ENCODE data around the gene ITGB7.

ITGB7 gene

DNA sequence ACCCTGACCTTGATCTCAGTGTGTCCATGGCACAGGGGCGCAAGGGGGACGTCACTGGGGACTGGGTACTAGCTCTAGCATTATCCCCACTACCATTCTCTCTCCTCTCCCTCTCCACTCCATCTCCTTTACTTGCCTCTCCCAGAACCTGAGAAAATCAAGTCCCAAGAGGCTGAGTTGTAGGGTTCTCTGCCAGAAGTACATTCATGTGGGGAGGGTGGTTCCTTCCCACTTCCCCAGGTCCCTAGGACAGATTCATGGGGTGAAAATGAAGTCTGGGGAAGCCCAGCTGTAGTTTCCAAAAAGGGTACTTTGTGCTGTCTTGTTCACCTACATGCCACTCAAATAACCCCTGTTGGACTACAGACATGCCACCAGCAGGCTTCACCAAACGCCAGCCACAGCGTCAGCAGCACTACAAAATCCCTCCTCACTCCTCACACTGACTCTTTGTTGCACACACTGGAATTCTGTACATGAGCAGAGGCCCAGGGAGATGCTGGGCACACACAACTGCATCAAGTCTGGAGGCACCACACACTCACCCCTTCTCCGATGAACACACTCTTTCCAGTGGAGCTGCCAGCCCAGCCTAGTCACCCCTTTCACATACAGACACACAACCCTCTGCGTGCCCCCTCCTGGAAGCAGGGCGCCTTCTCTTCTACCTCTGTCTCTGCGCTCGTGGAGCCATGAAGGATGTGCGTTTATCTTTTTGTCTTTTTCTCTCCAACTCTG lies 18.0 kb upstream of the ITGB7 start:
- TF ChIP-seq PAX5 (IDR thresholded peaks at IDR 0.05; ENCODE audit: insufficient read depth, low read length, severe bottlenecking): no peak
- no peak for DNase-seq (ENCODE audit: insufficient read length, low spot score)
- no peak for FAIRE-seq

DNA sequence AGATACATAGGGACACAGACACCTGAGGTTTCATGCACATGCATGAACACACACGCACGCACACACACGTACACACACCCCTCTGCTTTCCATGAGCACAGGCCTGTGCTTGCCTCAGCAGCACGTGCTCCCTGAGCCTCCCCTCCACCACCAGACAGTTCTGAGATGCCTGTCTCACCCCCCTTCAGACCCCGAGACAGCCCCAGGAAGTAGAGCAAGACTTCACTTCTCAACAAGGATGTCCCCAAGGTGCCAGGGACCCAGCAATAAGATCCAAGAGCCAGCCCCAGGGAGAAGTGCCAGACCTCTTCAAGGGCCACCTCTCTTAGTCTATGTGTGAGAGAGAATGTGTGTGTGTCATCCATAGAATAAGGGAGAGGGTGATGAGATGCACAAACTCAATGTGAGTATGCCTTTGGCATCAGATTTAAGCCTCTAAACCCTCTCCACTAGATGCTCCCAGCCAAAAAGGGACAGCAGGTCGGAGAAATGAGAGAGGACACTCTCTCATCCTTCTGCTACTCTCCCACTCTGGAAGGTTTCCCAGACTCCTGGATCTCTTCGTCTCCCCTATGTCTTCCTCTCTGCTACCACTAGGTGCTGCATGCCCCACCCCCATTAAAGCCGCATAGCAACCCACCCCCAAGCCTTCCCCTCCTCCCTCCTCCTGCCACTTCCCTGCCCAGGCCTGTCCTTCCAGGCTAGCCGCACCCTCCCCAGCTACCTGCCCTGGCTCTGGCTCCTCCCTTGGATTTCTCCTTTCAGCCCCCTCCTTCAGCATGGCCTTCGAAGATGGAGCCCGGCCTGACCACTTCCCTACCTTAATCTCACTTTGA lies 17.2 kb upstream of the ITGB7 start:
- TF ChIP-seq POLR2A (IDR thresholded peaks at IDR 0.05; ENCODE audit: low read depth, low read length) (no peak), POU2F2 (IDR thresholded peaks at IDR 0.05; ENCODE audit: low read depth, low read length) (no peak), TAF1 (IDR thresholded peaks at IDR 0.05; ENCODE audit: low read depth, low read length) (no peak), SPI1 (IDR thresholded peaks at IDR 0.05; ENCODE audit: low read depth, low read length) (no peak), POLR2AphosphoS5 (IDR thresholded peaks at IDR 0.05; ENCODE audit: low read depth, low read length) (no peak), PAX5 (IDR thresholded peaks at IDR 0.05; ENCODE audit: insufficient read depth, low read length, severe bottlenecking) (no peak)
- DNase-seq (ENCODE audit: insufficient read length, low spot score): no peak
- no peak for FAIRE-seq

DNA sequence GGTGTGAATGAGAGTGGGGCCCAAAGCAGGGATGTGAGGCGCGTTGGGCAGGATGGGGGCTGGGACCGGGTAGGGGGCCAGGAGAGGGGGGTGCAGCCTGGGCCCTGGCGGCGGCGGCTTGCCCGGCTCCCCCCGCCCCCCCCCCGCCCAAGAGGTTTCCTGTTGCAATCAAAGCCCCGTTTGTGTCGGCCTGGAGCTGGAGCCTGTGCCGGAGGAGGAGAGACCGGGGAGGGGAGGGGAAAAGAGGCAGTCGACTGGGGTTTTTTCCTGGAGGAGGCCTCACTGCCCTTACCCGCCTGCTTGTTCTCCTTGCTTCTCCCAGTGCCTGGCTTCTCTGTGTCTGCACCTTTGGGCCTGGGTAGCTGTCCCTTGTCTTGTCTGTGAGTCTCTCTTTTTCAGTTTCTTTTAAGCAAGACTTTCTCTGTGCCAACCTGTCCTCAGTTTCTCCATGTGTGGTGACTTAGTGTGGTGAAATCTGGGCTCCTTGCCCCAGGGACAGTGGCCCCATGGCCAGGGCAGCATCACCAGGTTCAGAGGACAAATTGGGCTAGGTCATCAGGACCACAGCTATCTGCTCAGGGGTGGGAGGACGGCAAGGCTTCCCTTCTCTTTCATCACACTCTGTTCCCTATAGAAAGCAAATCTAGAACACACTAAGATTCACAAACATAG lies 16.5 kb upstream of the ITGB7 start:
- FAIRE-seq (no peak), DNase-seq (ENCODE audit: insufficient read length, low spot score) (no peak)
- TF ChIP-seq PAX5 (IDR thresholded peaks at IDR 0.05; ENCODE audit: insufficient read depth, low read length, severe bottlenecking) (no peak), SPI1 (IDR thresholded peaks at IDR 0.05; ENCODE audit: low read depth, low read length) (no peak)

DNA sequence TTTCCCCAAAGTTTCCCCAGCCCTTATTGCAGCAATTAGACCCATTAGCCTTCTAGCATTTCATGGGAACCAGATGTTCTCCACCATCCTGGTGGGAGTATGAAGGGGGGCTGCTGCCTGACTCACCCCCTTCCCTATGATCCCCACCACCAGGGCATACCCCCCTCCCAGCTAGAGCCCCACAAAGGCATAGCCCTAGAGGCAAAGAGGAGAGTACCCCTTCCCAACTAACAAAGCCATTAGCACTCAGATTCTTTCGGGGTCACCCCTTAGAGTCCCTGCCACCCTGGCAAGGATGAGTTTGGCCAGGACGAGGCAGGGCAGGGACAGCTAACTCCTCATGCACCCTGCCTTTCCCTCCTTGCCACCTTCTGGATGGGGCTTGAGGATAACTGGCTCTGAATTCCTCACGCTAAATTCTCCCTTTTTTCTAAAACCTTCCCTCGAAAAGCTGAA lies 15.8 kb upstream of the ITGB7 start:
- TF ChIP-seq POLR2AphosphoS5 (IDR thresholded peaks at IDR 0.05; ENCODE audit: low read depth, low read length): no peak
- no peak for DNase-seq (ENCODE audit: insufficient read length, low spot score)
- no peak for FAIRE-seq

DNA sequence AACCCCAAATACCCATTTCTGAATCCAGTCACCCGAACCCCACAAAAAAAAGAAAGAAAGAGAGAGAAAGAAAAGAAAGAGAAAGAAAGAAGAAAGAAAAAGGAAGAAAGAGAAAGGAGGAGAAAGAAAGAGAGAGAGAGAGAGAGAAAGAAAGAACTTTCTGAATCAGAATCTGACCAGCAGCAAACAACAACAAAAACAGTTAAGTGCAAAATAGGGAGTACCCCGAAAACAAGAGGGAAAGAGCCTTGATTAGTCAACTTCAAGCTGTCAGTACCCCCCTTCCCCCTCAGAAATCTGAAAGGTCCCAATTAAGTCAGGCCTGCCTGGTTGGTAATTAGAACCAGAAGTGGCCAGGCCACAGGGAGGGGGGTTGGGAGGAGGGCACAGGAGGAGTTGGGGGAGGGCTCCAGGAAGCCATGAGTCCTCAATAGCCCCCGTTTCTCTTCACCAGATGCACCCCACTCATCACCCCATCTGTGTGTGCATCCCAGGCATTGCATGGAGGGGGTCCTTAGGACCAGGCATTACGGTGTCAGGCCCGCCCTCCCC lies 15.2 kb upstream of the ITGB7 start:
- no peak for DNase-seq (ENCODE audit: insufficient read length, low spot score)
- no peak for FAIRE-seq

DNA sequence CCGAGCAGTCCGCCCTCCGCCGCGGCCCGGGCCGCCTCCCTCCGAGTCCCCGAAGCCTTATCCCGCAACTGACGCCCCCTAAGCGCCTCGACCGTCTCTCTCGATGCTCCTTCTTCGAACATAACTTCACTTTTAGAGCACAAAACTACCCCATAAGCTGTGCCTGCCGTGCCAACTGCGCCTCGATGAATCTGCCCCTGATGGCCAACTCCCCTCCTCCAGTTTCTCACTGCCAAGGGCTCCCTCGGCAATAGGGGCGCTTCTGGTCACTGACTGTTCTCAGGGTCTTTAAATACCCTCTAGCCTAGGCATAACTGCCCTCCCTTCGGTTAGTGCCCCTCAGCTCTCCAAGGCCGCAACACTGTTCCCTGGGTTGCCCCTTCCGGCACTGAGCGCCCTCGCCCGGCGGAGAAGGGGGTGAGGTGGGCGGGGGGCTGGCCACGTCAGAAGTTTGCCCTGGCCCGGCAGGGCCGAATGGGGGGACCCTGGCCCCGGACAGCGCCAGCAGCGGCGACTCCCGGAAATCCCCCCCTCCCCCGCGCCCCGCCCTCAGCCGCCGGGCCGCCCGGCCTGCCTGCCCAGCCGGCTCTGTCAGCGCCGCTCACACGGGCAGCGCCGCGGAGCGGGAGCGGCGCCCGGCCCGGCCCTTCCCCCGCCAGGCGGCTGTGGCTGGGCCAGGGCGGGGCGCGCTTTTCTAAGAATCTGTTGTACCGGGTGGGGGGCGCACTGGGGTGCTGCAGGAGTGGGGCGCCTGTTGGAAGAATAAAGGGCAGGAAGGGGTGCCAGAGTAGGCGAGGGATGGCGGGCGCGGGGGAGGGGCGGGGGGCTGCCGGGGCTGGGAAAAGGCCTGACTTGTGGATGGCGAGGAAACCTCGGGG lies 14.4 kb upstream of the ITGB7 start:
- FAIRE-seq (peak; percentile 33), DNase-seq (ENCODE audit: insufficient read length, low spot score) (peak; percentile 57)
- TF ChIP-seq POLR2AphosphoS5 (IDR thresholded peaks at IDR 0.05; ENCODE audit: low read depth, low read length): 0 out of 2 replicates have a peak, but pooled peaks have one; percentile 38
- TF ChIP-seq TAF1 (IDR thresholded peaks at IDR 0.05; ENCODE audit: low read depth, low read length): no peak

More for the DNA sequence above, 15.2 kb upstream of the ITGB7 start:
- TF ChIP-seq TAF1 (IDR thresholded peaks at IDR 0.05; ENCODE audit: low read depth, low read length) (no peak), POLR2A (IDR thresholded peaks at IDR 0.05; ENCODE audit: low read depth, low read length) (no peak), POLR2AphosphoS5 (IDR thresholded peaks at IDR 0.05; ENCODE audit: low read depth, low read length) (no peak), SPI1 (IDR thresholded peaks at IDR 0.05; ENCODE audit: low read depth, low read length) (no peak), PAX5 (IDR thresholded peaks at IDR 0.05; ENCODE audit: insufficient read depth, low read length, severe bottlenecking) (no peak)

DNA sequence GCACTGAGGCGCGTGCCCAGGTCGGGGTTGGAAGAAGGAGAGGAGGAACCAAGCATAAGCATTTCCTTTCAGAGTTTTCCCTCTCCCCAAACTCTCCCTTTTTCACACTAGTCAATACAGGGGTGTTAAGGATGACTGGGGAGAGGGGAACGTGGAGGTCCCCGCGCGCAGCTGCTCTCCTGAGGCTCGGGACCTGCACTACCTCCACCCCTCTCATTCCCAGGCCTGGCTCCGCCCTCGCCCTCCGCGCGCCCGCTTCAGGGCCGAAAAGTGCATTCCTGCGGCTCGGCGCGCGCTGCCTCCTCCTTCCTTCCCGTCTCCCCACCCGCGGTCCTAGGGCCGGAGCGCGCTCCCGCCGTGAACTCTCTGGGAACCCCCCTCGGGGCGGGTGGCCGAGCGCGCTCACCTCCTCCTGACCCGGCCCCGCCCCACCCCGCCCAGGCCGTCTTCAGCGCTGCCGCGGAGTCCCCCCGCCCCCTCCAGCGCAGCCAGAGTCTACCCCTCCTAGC lies 13.7 kb upstream of the ITGB7 start:
- no peak for FAIRE-seq

DNA sequence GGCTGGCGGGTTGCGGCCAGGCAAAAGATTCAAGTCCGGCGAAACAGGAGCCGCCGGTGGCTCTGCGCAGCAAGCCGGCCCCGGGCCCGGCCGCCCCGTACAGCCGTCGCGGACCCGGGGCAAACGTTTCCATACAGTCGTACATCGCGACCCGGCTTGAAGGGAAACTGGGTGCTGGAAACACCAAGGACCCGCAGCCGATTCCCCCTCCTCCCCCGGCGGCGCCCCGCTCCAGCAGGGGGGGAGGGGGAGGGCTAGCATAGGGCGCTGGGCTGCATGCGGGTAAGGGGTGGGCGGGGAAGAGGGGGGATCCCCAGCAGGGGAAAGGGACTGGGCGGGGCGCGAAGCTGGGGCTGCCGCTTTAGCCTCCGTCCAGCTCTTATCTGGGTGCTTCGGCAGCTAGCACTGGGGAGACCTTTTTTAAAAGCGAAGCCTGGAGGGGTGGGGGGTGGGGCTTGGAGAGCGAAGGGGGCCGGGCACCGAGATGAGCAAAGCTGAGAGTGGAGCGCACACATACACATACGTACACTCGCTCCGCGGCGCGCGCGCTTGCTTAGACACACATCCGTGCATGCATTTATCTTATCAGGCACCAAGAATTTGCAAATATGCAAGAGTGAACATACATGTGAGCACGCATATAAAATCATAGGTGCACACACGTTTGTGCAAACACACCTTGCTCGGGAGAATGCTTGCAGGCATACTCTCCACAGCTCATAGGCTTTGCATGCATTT lies 13.1 kb upstream of the ITGB7 start:
- FAIRE-seq: peak; percentile 90
- no peak; the same call in none of the 2 replicates for TF ChIP-seq POU2F2 (IDR thresholded peaks at IDR 0.05; ENCODE audit: low read depth, low read length)
- TF ChIP-seq TAF1 (IDR thresholded peaks at IDR 0.05; ENCODE audit: low read depth, low read length): no peak
- TF ChIP-seq POLR2AphosphoS5 (IDR thresholded peaks at IDR 0.05; ENCODE audit: low read depth, low read length): no peak
- no peak for TF ChIP-seq POLR2A (IDR thresholded peaks at IDR 0.05; ENCODE audit: low read depth, low read length)
- TF ChIP-seq PAX5 (IDR thresholded peaks at IDR 0.05; ENCODE audit: insufficient read depth, low read length, severe bottlenecking): no peak
- no peak for TF ChIP-seq SPI1 (IDR thresholded peaks at IDR 0.05; ENCODE audit: low read depth, low read length)
- DNase-seq (ENCODE audit: insufficient read length, low spot score): peak; percentile 83

More for the DNA sequence above, 13.7 kb upstream of the ITGB7 start:
- no peak for TF ChIP-seq POU2F2 (IDR thresholded peaks at IDR 0.05; ENCODE audit: low read depth, low read length)
- no peak for TF ChIP-seq POLR2AphosphoS5 (IDR thresholded peaks at IDR 0.05; ENCODE audit: low read depth, low read length)
- TF ChIP-seq PAX5 (IDR thresholded peaks at IDR 0.05; ENCODE audit: insufficient read depth, low read length, severe bottlenecking): no peak
- TF ChIP-seq SPI1 (IDR thresholded peaks at IDR 0.05; ENCODE audit: low read depth, low read length): no peak
- no peak for TF ChIP-seq TAF1 (IDR thresholded peaks at IDR 0.05; ENCODE audit: low read depth, low read length)
- TF ChIP-seq POLR2A (IDR thresholded peaks at IDR 0.05; ENCODE audit: low read depth, low read length): no peak
- DNase-seq (ENCODE audit: insufficient read length, low spot score): peak; percentile 93

Data from GM12891 (cell line).